Neuronal stem cell (in vitro differentiated cells): Measurements from ENCODE around the gene USP17L10.
A peak's percentile ranks its signal among the peaks of the same experiment; 100 is the strongest.
"Not testable (repeated sequence)": the region's sequence is repeated elsewhere in the genome, so short reads cannot be mapped to it uniquely, and the experiment has no call there.

Experiments
- DNase-seq: peaks from one replicate; pipeline ENCODE4 v3.0.0-alpha.2; 2013; ENCODE audit warnings: low spot score
- H2AFZ ChIP-seq: one replicate; pipeline ENCODE4 v1.6.1; 2013; ENCODE audit warnings: mild to moderate bottlenecking, low read length, inconsistent platforms
- H2AK5ac ChIP-seq: 2 replicates; pipeline ENCODE4 v1.6.1; 2013; ENCODE audit warnings: low read depth, mild to moderate bottlenecking, inconsistent platforms, low read length, moderate library complexity, mixed read lengths
- H2BK120ac ChIP-seq: 2 replicates; pipeline ENCODE4 v1.6.1; 2013; ENCODE audit warnings: low read depth, mild to moderate bottlenecking, inconsistent platforms, low read length, moderate library complexity, mixed read lengths
- H2BK12ac ChIP-seq: one replicate; pipeline ENCODE4 v1.6.1; 2013; ENCODE audit warnings: low read length, inconsistent platforms
- H2BK15ac ChIP-seq: 2 replicates; pipeline ENCODE4 v1.6.1; 2013; ENCODE audit warnings: mild to moderate bottlenecking, low read length, inconsistent platforms, mixed read lengths
- H2BK5ac ChIP-seq: one replicate; pipeline ENCODE4 v1.6.1; 2013; ENCODE audit warnings: inconsistent platforms, mild to moderate bottlenecking, low read length, moderate library complexity
- H3K14ac ChIP-seq: one replicate; pipeline ENCODE4 v1.6.1; 2013; ENCODE audit warnings: low read length, inconsistent platforms
- H3K18ac ChIP-seq: 2 replicates; pipeline ENCODE4 v1.6.1; 2013; ENCODE audit warnings: low read length, inconsistent platforms
- H3K23ac ChIP-seq: 2 replicates; pipeline ENCODE4 v1.6.1; 2013; ENCODE audit warnings: low read depth, mild to moderate bottlenecking, mixed read lengths, low read length, inconsistent platforms; ENCODE audit not compliant: poor library complexity
- H3K27ac ChIP-seq: replicated peaks from 3 replicates; pipeline ENCODE4 v1.5.1; 2013; ENCODE audit warnings: low read length, inconsistent platforms
- H3K27me3 ChIP-seq, 3 experiments: 2 replicates each; pipeline ENCODE4 v1.6.1; 2013; ENCODE audit warnings: low read length in 3 of 3, mild to moderate bottlenecking in 2 of 3, inconsistent platforms in 1 of 3, low read depth in 1 of 3, mixed read lengths in 1 of 3, moderate library complexity in 1 of 3; ENCODE audit not compliant: control insufficient read depth in 3 of 3, insufficient read depth in 3 of 3
- H3K36me3 ChIP-seq, 2 donors: replicated peaks in 1 of 2; 2 replicates each; pipeline ENCODE4 v1.6.1; 2013; ENCODE audit warnings: low read length in 2 of 2; ENCODE audit not compliant: control insufficient read depth in 2 of 2, insufficient read depth in 2 of 2
- H3K4ac ChIP-seq: 2 replicates; pipeline ENCODE4 v1.6.1; 2013; ENCODE audit warnings: inconsistent platforms, mild to moderate bottlenecking, low read length, moderate library complexity
- H3K4me1 ChIP-seq, 2 donors: 1 replicate in 1 of 2; 2 replicates in 1 of 2; pipeline ENCODE4 v1.6.1; 2013; ENCODE audit warnings: low read length in 2 of 2, low read depth in 1 of 2; ENCODE audit not compliant: control insufficient read depth in 2 of 2, insufficient read depth in 1 of 2
- H3K4me2 ChIP-seq: one replicate; pipeline ENCODE4 v1.6.1; 2013; ENCODE audit warnings: mild to moderate bottlenecking, low read length, inconsistent platforms; ENCODE audit not compliant: insufficient read depth, poor library complexity, severe bottlenecking
- H3K4me3 ChIP-seq, 2 donors: 2 replicates each; pipeline ENCODE4 v1.5.1; 2013; ENCODE audit warnings: low read length in 2 of 2, mild to moderate bottlenecking in 2 of 2, inconsistent platforms in 1 of 2, moderate library complexity in 1 of 2
- H3K79me1 ChIP-seq: one replicate; pipeline ENCODE4 v1.6.1; 2013; ENCODE audit warnings: low read depth, mild to moderate bottlenecking, inconsistent platforms, low read length, moderate library complexity
- H3K9ac ChIP-seq: one replicate; pipeline ENCODE4 v1.6.1; 2013; ENCODE audit warnings: mild to moderate bottlenecking, low read depth, low read length, inconsistent platforms; ENCODE audit not compliant: poor library complexity
- H3K9me3 ChIP-seq, 2 donors: replicated peaks in 1 of 2; 2 replicates each; pipeline versions ENCODE3 to v1.6.1; 2013; ENCODE audit warnings: low read length in 2 of 2, mild to moderate bottlenecking in 2 of 2, inconsistent platforms in 1 of 2, low read depth in 1 of 2, mixed read lengths in 1 of 2, moderate library complexity in 1 of 2; ENCODE audit not compliant: control insufficient read depth in 2 of 2, insufficient read depth in 1 of 2
- H4K8ac ChIP-seq: one replicate; pipeline ENCODE4 v1.6.1; 2013; ENCODE audit warnings: low read depth, mild to moderate bottlenecking, inconsistent platforms, low read length, moderate library complexity
- H4K91ac ChIP-seq: one replicate; pipeline ENCODE4 v1.6.1; 2013; ENCODE audit warnings: low read length, low read depth, mild to moderate bottlenecking, inconsistent platforms; ENCODE audit not compliant: poor library complexity
- WGBS, 2 donors: extraction: QIAGEN DNeasy Blood & Tissue Kit; methylation state at CpG; one replicate each; pipeline ENCODE4 v1.1.7; 2013; ENCODE audit warnings: missing lambda C conversion rate in 2 of 2, mixed read lengths in 1 of 2; ENCODE audit not compliant: insufficient read length in 2 of 2, insufficient replicate concordance in 1 of 2; ENCODE audit errors: extremely low coverage in 2 of 2; 5-methylcytosine and 5-hydroxymethylcytosine counted together

The USP17L10 gene

GRCh38 chr4:9234085-9234484 lies 23.6 kb downstream of the USP17L10 start, which contains the start of gene USP17L15:
USP17L15 (plus strand) TSS chr4:9234385; CDS start chr4:9234385, 0 bp downstream.
- H4K8ac ChIP-seq, H4K91ac ChIP-seq, H3K23ac ChIP-seq, H3K4ac ChIP-seq, H2AFZ ChIP-seq, H3K9ac ChIP-seq, H3K4me2 ChIP-seq, DNase-seq, H3K79me1 ChIP-seq, H2BK15ac ChIP-seq, H3K9me3 ChIP-seq, H3K4me3 ChIP-seq, H2BK12ac ChIP-seq, H3K14ac ChIP-seq, H2BK5ac ChIP-seq, H2AK5ac ChIP-seq, H3K27me3 ChIP-seq, H3K4me1 ChIP-seq, H2BK120ac ChIP-seq, H3K27ac ChIP-seq, H3K36me3 ChIP-seq, H3K18ac ChIP-seq: not testable (repeated sequence)
- WGBS, 2 donors: no CpG with 5 or more reads among the region's 15 CpGs

GRCh38 chr4:9238461-9238860 lies 28.0 kb downstream of the USP17L10 start:
- not testable (repeated sequence) for H3K9ac ChIP-seq, H3K27me3 ChIP-seq, H3K4me3 ChIP-seq, H3K18ac ChIP-seq, H3K4me2 ChIP-seq, H3K27ac ChIP-seq, H3K36me3 ChIP-seq, H3K14ac ChIP-seq, H3K4me1 ChIP-seq, H2AK5ac ChIP-seq, H2AFZ ChIP-seq, H2BK12ac ChIP-seq, H2BK5ac ChIP-seq, H3K23ac ChIP-seq, H4K91ac ChIP-seq, H3K79me1 ChIP-seq, H2BK15ac ChIP-seq, H3K9me3 ChIP-seq, H2BK120ac ChIP-seq, H3K4ac ChIP-seq
- WGBS, 2 donors: 100% methylated on average over 3 of the region's 12 CpGs; no CpG with 5 or more reads in 1 of the 2 donors
- H4K8ac ChIP-seq: peak overlapping the region; percentile 68
- peak; percentile 6 for DNase-seq

GRCh38 chr4:9243579-9243978 lies 33.1 kb downstream of the USP17L10 start, which contains the start of gene USP17L17:
USP17L17 (plus strand) TSS chr4:9243879; CDS start chr4:9243879, 0 bp downstream.
- H3K18ac ChIP-seq, H3K23ac ChIP-seq, H4K91ac ChIP-seq, H2AFZ ChIP-seq, H2AK5ac ChIP-seq, H3K9ac ChIP-seq, H3K4ac ChIP-seq, H3K4me3 ChIP-seq, H3K79me1 ChIP-seq, H4K8ac ChIP-seq, H3K36me3 ChIP-seq, H2BK15ac ChIP-seq, H3K14ac ChIP-seq, H2BK12ac ChIP-seq, H3K9me3 ChIP-seq, H3K4me2 ChIP-seq, H2BK5ac ChIP-seq, H3K27me3 ChIP-seq, H3K27ac ChIP-seq, H2BK120ac ChIP-seq, DNase-seq, H3K4me1 ChIP-seq: not testable (repeated sequence)
- no CpG with 5 or more reads among the region's 14 CpGs for WGBS, 2 donors

GRCh38 chr4:9247953-9248680 lies 37.7 kb downstream of the USP17L10 start, which contains the start of gene USP17L18:
USP17L18 (plus strand) TSS chr4:9248630; CDS start chr4:9248630, 0 bp downstream.
- not testable (repeated sequence) for H3K27ac ChIP-seq, H3K4ac ChIP-seq, H3K4me2 ChIP-seq, H3K4me1 ChIP-seq, H4K8ac ChIP-seq, H2BK120ac ChIP-seq, H3K36me3 ChIP-seq, H4K91ac ChIP-seq, H2BK12ac ChIP-seq, DNase-seq, H3K9me3 ChIP-seq, H2BK15ac ChIP-seq, H3K27me3 ChIP-seq, H3K79me1 ChIP-seq, H3K23ac ChIP-seq, H3K4me3 ChIP-seq, H2AFZ ChIP-seq, H3K18ac ChIP-seq, H3K14ac ChIP-seq, H3K9ac ChIP-seq, H2BK5ac ChIP-seq, H2AK5ac ChIP-seq
- WGBS, 2 donors: 100% methylated on average over 3 of the region's 26 CpGs; no CpG with 5 or more reads in 1 of the 2 donors
